ENCODE data around the gene HHLA2. TPM values are rescaled to one million over a fixed set of nuclear protein-coding genes. Genes with fewer than 3 reads are reported as not detected.

Gene HHLA2
- total RNA-seq, 2 experiments from 2014 or later, result 0.86 to 1.6 TPM

DNA sequence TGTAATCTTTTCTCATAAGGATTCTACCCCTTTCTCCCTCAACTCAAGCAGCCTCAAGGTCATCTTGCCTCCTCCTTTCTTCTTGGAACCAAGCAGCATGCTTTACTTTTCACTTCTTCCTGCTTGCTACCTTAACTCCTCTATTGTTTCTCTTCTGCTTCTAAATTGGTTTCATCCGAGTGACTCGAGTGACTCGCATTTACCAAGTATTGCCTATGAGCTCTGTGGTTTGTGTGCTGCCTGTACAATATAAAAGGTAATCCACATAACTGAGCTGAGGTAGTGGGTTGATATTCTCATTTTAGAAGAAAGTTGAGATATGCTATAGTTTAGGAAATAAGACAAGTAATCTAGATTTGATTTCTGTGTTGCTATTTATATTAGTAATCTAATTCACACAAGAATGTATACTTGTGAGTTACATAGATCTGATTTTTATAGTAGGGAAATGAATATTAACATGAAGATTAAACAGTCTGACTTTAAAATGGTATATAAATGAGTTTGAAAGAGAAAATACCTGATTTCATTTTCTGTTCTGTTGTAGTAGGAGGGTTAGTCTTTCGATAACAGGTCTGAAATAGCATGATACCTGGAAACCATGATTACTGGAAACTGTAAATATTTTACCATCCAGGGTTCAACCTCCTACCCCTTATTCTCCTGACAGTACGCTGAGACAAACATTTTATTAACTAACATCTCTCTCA is 5.5 kb downstream of the HHLA2 start:
- peak; percentile 32 for DNase-seq
- Mint-ChIP-seq H3K27me3 (no peaks in the 10 kb centered on the region), H3K27ac (peak overlapping the region; percentile 72), H3K4me1 (ENCODE audit: low read depth) (peaks cover 35% of the 10 kb centered on the region), H3K36me3 (no peaks in the 10 kb centered on the region), H3K9me3 (no peaks in the 10 kb centered on the region), H3K4me3 (peak overlapping the region; percentile 57)
- POLR2A ChIA-PET, result interaction anchor here (1.1 kb wide), 1 partner anchor 213 kb away, joined by 3 read pairs; no protein-coding TSS in a partner anchor
- CTCF ChIA-PET, result interaction anchor here (0.6 to 1.4 kb wide), 4 partner anchors 8 to 787 kb away, joined by 3 to 4 read pairs (median 3); no protein-coding TSS in a partner anchor
- intact Hi-C loops (cut with micrococcal nuclease), result loop anchor here (1.0 kb wide), 3 partner anchors 9 to 86 kb away; no protein-coding TSS in a partner anchor

GRCh38 chr3:108302570-108302969 is 6.2 kb downstream of the HHLA2 start:
- POLR2A ChIA-PET, result no interaction called here
- H3K4me1 Mint-ChIP-seq (ENCODE audit: low read depth), result peaks cover 35% of the 10 kb centered on the region
- DNase-seq, result no peak
- no peaks in the 10 kb centered on the region for H3K27me3 Mint-ChIP-seq
- peak overlapping the region; percentile 57 for H3K4me3 Mint-ChIP-seq
- H3K27ac Mint-ChIP-seq, result peak overlapping the region; percentile 20
- no peaks in the 10 kb centered on the region for H3K9me3 Mint-ChIP-seq
- CTCF ChIA-PET, result interaction anchor here (1.4 kb wide), 1 partner anchor 20 kb away, joined by 4 read pairs; no protein-coding TSS in a partner anchor
- intact Hi-C loops (cut with micrococcal nuclease), result loop anchor here (1.0 kb wide), 1 partner anchor 86 kb away; no protein-coding TSS in a partner anchor
- H3K36me3 Mint-ChIP-seq, result no peaks in the 10 kb centered on the region

DNA sequence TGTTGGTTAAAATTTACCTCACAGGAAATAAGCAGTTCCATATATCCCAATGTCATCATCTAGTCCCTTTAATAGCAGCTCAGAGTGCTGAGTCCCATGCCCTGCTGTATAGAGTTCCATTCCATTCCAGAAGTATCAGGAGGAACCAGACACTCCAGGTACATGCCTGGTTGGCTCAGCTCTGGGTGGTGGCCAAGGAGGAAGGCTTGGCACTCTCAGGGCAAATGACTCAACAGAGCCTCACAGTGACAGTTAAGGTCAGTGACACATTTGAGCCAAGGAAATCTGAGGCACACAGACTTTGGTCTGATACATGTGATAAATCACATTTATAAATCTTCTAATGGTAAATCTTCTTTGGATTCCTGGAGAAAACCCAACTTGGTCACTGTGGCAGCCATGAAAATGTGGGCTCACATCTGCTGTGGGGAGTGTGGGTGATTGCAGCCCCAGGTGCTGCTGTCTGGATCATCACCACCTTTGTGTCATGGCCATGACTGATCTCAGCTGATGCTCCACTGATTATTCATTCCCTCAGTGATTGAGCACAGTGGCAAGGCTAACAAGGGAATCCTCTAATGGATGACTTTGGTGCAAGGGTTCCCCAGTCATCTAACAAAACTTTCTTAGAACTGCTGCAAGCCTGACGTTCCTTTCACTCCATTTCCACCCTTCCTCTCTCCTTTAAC is 9.3 kb downstream of the HHLA2 start:
- ChIA-PET CTCF (no interaction called here), POLR2A (interaction anchor here (1.1 kb wide), 1 partner anchor 12 kb away, joined by 3 read pairs; no protein-coding TSS in a partner anchor)
- H3K9me3 Mint-ChIP-seq, result peaks cover 8% of the 10 kb centered on the region
- H3K36me3 Mint-ChIP-seq, result peaks cover 1% of the 10 kb centered on the region
- H3K4me3 Mint-ChIP-seq, result no peak overlapping the region
- H3K27ac Mint-ChIP-seq, result no peak overlapping the region
- intact Hi-C loops (cut with micrococcal nuclease), result no loop called here
- no peaks in the 10 kb centered on the region for H3K27me3 Mint-ChIP-seq
- DNase-seq, result peak; percentile 25
- peaks cover 26% of the 10 kb centered on the region for H3K4me1 Mint-ChIP-seq (ENCODE audit: low read depth)

DNA sequence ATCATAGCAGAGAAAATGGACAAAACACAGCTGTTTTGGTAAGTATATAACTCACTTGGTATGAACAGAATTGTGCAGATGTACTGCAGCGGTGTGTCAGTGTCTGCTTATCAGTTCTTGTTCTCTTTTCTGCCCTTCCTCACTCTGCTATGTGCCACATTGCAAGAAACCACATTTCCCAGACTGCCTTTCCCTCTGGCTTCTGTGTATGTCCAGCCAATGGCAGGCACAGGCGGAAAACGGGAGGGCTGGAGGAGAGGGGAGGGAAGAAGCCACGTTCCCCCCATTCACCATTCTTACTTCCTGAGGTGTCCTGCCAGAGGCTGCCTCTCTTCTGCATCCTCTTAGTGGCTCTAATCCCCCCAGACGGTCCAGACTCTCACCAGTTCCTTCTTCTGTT is 15.4 kb downstream of the HHLA2 start:
- intact Hi-C loops (cut with micrococcal nuclease), result no loop called here
- no peaks in the 10 kb centered on the region for H3K4me1 Mint-ChIP-seq (ENCODE audit: low read depth)
- no peak for DNase-seq
- ChIA-PET POLR2A (no interaction called here), CTCF (no interaction called here)
- peaks cover 2% of the 10 kb centered on the region for H3K27me3 Mint-ChIP-seq
- peaks cover 1% of the 10 kb centered on the region for H3K36me3 Mint-ChIP-seq
- no peak overlapping the region for H3K27ac Mint-ChIP-seq
- peaks cover 8% of the 10 kb centered on the region for H3K9me3 Mint-ChIP-seq
- H3K4me3 Mint-ChIP-seq, result no peak overlapping the region

DNA sequence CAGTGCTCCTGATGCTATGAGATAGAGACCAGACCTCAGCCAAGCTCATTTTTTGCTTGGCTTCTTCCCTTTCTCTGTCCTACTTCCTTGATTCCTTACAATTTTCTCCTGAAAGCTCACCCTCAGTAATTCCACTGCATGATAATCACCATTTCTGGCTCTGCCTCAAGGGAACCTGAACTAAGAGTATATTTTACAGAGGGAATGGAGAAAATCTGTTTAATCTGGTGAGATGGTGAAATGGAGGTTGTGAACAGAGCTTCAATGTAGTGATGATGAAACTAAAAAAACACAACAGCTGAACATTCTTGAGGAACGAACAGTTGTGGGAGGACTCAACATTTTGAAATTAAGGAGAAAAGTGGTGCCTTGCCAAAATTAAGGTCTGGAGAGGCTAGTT is 16.3 kb downstream of the HHLA2 start:
- H3K9me3 Mint-ChIP-seq, result peaks cover 8% of the 10 kb centered on the region
- H3K27ac Mint-ChIP-seq, result no peak overlapping the region
- intact Hi-C loops (cut with micrococcal nuclease), result no loop called here
- DNase-seq, result no peak
- H3K4me3 Mint-ChIP-seq, result no peak overlapping the region
- H3K27me3 Mint-ChIP-seq, result peaks cover 2% of the 10 kb centered on the region
- no peaks in the 10 kb centered on the region for H3K4me1 Mint-ChIP-seq (ENCODE audit: low read depth)
- CTCF ChIA-PET, result no interaction called here
- peaks cover 1% of the 10 kb centered on the region for H3K36me3 Mint-ChIP-seq
- POLR2A ChIA-PET, result no interaction called here

DNA sequence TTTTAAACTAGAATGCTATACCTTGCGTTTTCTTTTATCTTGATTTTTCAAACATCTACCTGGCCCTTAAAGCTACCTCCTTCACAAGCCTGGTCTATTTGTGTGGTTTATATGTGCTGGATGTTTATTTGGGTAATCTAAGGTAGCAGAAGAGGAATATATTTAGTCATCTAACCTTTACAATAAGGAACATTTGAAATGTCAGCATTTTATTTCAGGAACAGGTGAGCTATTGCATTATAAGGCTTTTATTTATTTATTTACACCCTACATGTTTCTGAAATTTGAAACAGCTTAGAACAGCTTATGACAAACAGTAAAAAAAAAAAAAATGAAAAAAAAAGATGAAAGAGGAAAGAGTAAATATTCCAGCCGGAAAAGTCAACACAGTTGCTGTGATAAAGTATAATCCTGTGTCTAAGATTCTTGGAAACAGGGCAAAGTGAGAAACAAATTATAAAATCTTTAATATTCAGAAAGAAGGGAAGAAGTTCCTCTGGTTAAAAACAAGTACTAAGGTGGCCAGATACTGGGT is 19.5 kb downstream of the HHLA2 start:
- peaks cover 4% of the 10 kb centered on the region for H3K4me1 Mint-ChIP-seq (ENCODE audit: low read depth)
- peaks cover 2% of the 10 kb centered on the region for H3K27me3 Mint-ChIP-seq
- no peak overlapping the region for H3K27ac Mint-ChIP-seq
- H3K4me3 Mint-ChIP-seq, result no peak overlapping the region
- DNase-seq, result no peak
- intact Hi-C loops (cut with micrococcal nuclease), result no loop called here
- no peaks in the 10 kb centered on the region for H3K9me3 Mint-ChIP-seq
- ChIA-PET POLR2A (no interaction called here), CTCF (interaction anchor here (0.6 kb wide), 2 partner anchors 49 to 160 kb away, joined by 3 to 4 read pairs; no protein-coding TSS in a partner anchor)
- H3K36me3 Mint-ChIP-seq, result no peaks in the 10 kb centered on the region

DNA sequence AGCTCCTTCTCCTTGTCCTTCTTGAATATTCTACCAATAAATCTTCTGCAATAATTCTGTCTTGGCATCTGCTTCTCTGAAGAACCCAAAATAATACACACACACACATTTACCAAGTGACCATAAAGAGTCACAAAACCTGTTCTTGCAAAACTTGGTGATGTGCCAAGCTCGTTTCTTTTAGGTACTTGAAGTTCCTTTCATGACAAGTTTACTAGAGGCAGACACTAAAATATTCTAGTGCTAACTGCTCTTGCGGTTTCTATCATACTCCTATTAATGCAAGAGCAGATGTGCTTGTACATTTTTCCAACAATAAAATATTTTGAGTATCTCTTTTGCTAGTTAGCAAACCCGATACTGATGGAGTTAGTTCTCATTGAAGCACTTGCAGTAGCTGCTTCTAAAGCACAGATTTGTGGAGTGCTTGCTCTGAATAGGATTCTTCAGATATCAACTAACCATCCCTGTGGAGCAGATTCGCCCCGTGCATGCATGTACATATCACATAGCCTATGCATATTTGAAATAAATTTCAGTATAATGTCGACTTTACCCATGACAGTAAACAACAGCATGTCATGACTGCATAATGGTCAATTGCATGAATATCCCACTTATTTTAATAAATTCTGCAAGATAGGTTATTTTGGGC is 23.2 kb downstream of the HHLA2 start:
- H3K4me1 Mint-ChIP-seq (ENCODE audit: low read depth), result peaks cover 11% of the 10 kb centered on the region
- no peak for DNase-seq
- no peaks in the 10 kb centered on the region for H3K36me3 Mint-ChIP-seq
- no peak overlapping the region for H3K4me3 Mint-ChIP-seq
- H3K9me3 Mint-ChIP-seq, result no peaks in the 10 kb centered on the region
- POLR2A ChIA-PET, result no interaction called here
- H3K27me3 Mint-ChIP-seq, result no peaks in the 10 kb centered on the region
- intact Hi-C loops (cut with micrococcal nuclease), result no loop called here
- CTCF ChIA-PET, result interaction anchor here (0.8 kb wide), 1 partner anchor 158 kb away, joined by 3 read pairs; no protein-coding TSS in a partner anchor
- H3K27ac Mint-ChIP-seq, result no peak overlapping the region

DNA sequence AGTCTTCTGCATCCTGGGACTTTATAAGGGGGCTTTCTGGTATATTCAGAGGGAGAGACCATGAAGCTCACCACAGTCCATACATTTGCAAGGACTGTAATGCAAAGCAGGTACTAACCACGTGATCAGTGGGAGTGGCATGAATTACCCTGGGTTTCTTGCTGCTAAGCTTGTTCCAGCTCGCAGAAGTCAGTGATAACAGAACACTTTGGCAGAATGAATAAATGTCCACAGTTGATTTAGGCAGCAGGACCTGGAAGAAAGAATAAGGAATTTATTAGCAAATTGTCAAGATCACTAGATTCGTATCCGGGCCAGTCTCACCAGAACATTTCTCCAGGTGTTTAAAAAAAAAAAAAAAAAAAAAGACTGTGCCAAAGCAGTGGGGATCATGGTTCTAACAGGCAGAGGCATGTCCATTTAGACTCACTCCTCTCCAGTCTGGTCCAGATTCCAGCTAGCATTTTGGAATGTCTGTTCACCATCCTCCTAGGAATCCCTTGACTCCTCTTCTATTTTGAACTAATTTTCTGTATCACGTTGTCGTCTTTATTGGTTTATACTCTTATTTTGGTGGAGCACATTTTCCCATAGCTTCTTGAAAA is 24.5 kb downstream of the HHLA2 start:
- intact Hi-C loops (cut with micrococcal nuclease), result no loop called here
- H3K4me3 Mint-ChIP-seq, result no peak overlapping the region
- ChIA-PET CTCF (no interaction called here), POLR2A (no interaction called here)
- no peaks in the 10 kb centered on the region for H3K36me3 Mint-ChIP-seq
- peaks cover 11% of the 10 kb centered on the region for H3K4me1 Mint-ChIP-seq (ENCODE audit: low read depth)
- no peak for DNase-seq
- H3K27ac Mint-ChIP-seq, result no peak overlapping the region
- H3K27me3 Mint-ChIP-seq, result no peaks in the 10 kb centered on the region
- H3K9me3 Mint-ChIP-seq, result no peaks in the 10 kb centered on the region

GRCh38 chr3:108322352-108322751 is 26.0 kb downstream of the HHLA2 start:
- Mint-ChIP-seq H3K36me3 (no peaks in the 10 kb centered on the region), H3K4me3 (no peak overlapping the region), H3K4me1 (ENCODE audit: low read depth) (peaks cover 11% of the 10 kb centered on the region), H3K9me3 (peaks cover 7% of the 10 kb centered on the region), H3K27me3 (no peaks in the 10 kb centered on the region), H3K27ac (no peak overlapping the region)
- ChIA-PET POLR2A (interaction anchor here (0.8 to 1.0 kb wide), 2 partner anchors 26 to 66 kb away, joined by 4 read pairs; partner anchors contain the start of gene HHLA2), CTCF (interaction anchor here (1.4 kb wide), 1 partner anchor 20 kb away, joined by 4 read pairs; no protein-coding TSS in a partner anchor)
- intact Hi-C loops (cut with micrococcal nuclease), result loop anchor here (1.0 kb wide), 1 partner anchor 169 kb away; no protein-coding TSS in a partner anchor
- peak; percentile 44 for DNase-seq

- POLR2A ChIA-PET, result no interaction called here
- intact Hi-C loops (cut with micrococcal nuclease), result no loop called here
- Mint-ChIP-seq H3K4me3 (no peak overlapping the region), H3K9me3 (peaks cover 10% of the 10 kb centered on the region), H3K4me1 (ENCODE audit: low read depth) (peaks cover 15% of the 10 kb centered on the region), H3K27me3 (no peaks in the 10 kb centered on the region), H3K36me3 (no peaks in the 10 kb centered on the region), H3K27ac (no peak overlapping the region)
- CTCF ChIA-PET, result no interaction called here
- DNase-seq, result no peak
Observed at GRCh38 chr3:108324177-108324576, 27.8 kb downstream of the HHLA2 start.

DNA sequence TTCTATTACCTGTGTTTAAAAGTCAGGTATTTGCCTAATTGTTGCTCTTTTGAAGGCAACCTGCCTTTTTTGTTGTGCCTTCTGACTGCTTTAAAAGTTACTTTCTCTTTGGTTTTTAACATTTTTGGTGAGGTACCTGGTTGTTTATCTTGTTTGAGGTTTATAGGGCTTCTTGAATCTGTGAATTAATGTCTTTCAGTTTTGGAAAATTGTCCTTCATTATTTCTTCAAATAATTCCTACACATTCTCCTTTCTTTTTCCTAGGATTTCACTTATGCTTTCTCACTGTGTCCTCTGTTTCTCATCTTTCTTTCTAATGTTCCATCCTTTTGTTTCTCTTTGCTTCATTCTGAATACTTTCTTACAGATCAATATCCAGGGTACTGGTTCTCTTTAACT is 30.8 kb downstream of the HHLA2 start:
- CTCF ChIA-PET, result no interaction called here
- H3K9me3 Mint-ChIP-seq, result peaks cover 10% of the 10 kb centered on the region
- no peaks in the 10 kb centered on the region for H3K27me3 Mint-ChIP-seq
- no peaks in the 10 kb centered on the region for H3K36me3 Mint-ChIP-seq
- no peak overlapping the region for H3K4me3 Mint-ChIP-seq
- H3K4me1 Mint-ChIP-seq (ENCODE audit: low read depth), result peaks cover 21% of the 10 kb centered on the region
- H3K27ac Mint-ChIP-seq, result no peak overlapping the region
- no peak for DNase-seq
- intact Hi-C loops (cut with micrococcal nuclease), result no loop called here
- POLR2A ChIA-PET, result no interaction called here
